ENCODE data around the gene DNAJB1.
A peak's percentile ranks its signal among the peaks of the same experiment; 100 is the strongest.
"Not testable (repeated sequence)": the region's sequence is repeated elsewhere in the genome, so short reads cannot be mapped to it uniquely, and the experiment has no call there.

DNAJB1 gene

DNA sequence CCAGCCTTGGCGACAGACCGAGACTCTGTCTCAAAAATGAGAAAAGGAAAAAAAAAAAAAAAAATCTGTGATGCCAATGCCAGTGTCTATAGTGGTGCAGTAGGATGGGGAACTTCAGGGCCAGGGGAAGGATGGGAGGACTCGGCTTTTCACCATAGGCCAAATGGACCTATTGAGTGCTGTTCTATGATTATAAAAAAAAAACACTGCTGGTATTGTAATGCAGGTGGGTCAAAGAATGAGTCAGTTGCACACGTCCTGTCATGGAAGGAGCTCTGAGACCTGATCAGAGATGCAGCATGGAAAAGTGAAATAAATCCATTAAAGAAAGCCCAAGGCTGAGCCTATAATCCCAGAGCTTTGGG lies 7.0 kb downstream of the DNAJB1 start:
- TF ChIP-seq, protein P1, sequence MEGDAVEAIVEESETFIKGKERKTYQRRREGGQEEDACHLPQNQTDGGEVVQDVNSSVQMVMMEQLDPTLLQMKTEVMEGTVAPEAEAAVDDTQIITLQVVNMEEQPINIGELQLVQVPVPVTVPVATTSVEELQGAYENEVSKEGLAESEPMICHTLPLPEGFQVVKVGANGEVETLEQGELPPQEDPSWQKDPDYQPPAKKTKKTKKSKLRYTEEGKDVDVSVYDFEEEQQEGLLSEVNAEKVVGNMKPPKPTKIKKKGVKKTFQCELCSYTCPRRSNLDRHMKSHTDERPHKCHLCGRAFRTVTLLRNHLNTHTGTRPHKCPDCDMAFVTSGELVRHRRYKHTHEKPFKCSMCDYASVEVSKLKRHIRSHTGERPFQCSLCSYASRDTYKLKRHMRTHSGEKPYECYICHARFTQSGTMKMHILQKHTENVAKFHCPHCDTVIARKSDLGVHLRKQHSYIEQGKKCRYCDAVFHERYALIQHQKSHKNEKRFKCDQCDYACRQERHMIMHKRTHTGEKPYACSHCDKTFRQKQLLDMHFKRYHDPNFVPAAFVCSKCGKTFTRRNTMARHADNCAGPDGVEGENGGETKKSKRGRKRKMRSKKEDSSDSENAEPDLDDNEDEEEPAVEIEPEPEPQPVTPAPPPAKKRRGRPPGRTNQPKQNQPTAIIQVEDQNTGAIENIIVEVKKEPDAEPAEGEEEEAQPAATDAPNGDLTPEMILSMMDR (IDR thresholded peaks at IDR 0.05; ENCODE audit: control insufficient read depth, extremely low read depth, insufficient read depth) = no peak

DNA sequence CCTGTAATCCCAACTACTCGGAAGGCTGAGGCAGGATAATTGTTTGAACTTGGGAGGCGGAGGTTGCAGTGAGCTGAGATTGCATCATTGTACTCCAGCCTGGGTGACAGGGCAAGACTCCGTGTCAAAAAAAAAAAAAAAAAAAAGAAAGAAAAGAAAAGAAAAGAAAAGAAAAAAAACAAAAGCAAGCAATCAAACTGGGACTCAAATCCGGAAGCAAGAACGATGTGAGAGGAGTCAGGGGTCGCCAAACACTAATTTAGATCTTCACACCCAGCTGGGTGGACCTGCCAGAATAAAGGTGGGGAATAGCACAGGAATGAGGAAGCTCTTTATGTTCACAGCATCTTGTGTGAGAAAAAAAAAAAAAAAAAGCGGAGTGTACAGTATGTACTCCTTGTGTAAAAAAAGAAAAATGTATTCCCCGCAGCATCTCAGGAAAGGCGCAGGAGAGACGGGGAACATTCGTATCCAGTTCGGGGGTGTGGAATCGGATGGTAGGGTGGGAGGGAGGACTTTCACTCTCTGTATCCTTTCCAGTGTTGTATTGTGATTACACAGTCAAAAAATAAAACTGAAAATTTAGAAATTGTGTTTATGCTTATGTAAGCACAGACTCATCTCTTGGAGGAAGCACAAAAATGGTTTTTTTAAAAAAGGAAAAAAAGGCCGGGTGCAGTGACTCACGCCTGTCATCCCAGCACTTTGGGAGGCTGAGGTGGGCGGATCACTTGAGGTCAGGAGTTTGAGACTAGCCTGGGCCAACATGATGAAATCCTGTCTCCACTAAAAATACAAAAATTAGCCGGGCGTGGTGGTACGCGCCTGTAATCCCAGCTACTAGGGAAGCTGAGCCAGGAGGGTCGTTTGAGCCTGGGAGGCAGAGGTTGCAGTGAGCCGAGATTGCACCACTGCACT lies 7.6 kb downstream of the DNAJB1 start:
- TF ChIP-seq, protein P1 (IDR thresholded peaks at IDR 0.05; ENCODE audit: control insufficient read depth, extremely low read depth, insufficient read depth) = no peak
- no peak overlapping the region for H3K4me3 ChIP-seq (ENCODE audit: low read depth, low read length)
- DNase-seq (ENCODE audit: low read depth) = no peak

More for the DNA sequence above, 7.0 kb downstream of the DNAJB1 start:
- DNase-seq (ENCODE audit: low read depth) = no peak
- no peak overlapping the region for H3K4me3 ChIP-seq (ENCODE audit: low read depth, low read length)

DNA sequence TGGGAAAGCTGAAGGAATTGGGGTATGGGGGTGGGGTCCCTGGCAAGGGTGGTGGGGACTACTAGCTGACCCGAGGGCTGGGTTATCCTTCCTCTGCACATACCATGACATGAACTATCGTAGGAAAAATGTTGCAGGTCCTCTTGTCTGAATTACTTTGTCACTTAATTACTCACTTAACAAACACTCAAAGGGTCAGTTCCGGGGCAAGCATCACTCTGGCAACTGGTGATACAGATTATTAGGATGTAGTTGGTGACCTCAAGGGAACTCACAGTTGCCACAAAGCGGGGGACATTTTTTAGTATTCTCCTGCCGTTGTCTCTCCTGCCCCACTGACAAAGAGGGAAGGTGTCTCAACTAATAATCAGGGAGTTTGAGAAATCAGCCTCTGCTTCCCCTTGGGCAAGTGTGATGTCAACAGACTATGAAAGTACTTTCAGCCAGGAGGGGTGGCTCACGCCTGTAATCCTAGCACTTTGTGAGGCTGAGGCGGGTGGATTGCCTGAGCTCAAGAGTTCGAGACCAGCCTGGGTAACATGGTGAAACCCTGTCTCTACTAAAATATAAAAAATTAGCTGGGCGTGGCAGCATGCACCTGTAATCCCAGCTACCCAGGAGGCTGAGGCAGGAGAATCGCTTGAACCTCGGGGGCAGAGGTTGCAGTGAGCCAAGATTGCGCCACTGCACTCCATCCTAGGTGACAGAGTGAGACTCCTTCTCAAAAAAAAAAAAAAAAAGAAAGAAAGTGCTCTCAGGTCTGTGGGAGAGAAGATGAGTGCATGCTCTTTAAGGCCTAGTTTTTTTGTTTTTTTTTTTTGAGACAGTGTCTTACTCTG lies 10.3 kb downstream of the DNAJB1 start:
- DNase-seq (ENCODE audit: low read depth) = no peak
- H3K4me3 ChIP-seq (ENCODE audit: low read depth, low read length) = no peak overlapping the region
- TF ChIP-seq, protein P1 (IDR thresholded peaks at IDR 0.05; ENCODE audit: control insufficient read depth, extremely low read depth, insufficient read depth) = no peak

DNA sequence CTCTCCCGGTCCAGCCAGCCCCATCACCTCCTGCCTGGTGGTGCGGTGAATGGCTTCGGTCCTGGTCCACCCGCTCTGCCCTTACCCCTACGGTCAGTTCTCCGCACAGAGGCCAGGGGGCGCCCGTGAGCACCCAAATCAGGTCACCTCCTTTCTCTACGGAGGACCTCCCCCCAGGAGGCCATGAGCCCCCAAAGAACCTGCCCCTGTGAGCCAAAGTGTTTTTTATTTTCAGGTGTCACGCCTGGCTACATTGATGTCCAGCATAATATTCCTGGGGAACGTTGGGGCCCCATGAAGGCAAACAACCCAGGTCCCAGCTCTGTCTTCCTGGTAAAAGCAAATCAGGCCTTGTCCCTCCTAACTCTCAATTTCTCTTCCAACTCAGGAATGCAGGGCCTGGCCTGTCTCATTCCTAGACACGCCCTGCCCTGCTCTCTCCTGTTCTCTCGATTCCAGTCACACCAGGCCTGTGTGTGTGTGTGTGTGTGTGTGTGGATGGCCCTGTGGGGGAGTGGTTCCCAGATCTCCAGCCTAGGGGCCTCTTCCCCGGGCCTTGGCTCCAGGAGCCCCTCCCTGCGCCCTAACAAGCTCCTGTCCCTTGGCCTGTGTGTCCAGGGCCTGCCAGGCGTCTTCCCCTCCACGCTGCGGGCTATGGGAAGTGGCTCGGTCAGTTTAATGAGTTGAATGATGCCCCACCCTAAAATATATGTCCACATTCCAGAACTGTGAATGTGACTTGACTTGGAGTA lies 12.5 kb downstream of the DNAJB1 start:
- DNase-seq (ENCODE audit: low read depth) = no peak
- H3K4me3 ChIP-seq (ENCODE audit: low read depth, low read length) = no peak overlapping the region
- TF ChIP-seq, protein P1 (IDR thresholded peaks at IDR 0.05; ENCODE audit: control insufficient read depth, extremely low read depth, insufficient read depth) = peak; percentile 78

DNA sequence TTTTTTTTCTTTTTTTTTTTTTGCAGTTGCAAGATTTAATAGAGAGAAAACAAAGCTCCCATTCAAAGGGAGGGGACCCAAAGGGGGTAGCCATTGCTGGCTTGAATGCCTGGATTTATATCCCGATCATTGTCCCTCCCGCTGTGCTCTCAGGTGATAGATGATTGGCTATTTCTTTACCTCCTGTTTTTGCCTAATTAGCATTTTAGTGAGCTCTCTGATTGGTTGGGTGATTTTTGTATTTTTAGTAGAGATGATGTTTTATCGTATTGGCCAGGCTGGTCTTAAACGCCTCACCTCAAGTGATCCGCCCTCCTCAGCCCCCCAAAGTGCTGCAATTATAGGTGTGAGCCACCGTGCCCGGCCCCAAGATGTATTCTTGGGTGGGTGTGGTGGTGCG lies 13.6 kb downstream of the DNAJB1 start:
- not testable (repeated sequence) for DNase-seq (ENCODE audit: low read depth); H3K4me3 ChIP-seq (ENCODE audit: low read depth, low read length)

GRCh38 chr19:14503285-14503684 lies 14.9 kb downstream of the DNAJB1 start:
- DNase-seq (ENCODE audit: low read depth) = no peak
- TF ChIP-seq, protein P1 (IDR thresholded peaks at IDR 0.05; ENCODE audit: control insufficient read depth, extremely low read depth, insufficient read depth) = no peak
- no peak overlapping the region for H3K4me3 ChIP-seq (ENCODE audit: low read depth, low read length)
